GM19463 (cell line): ENCODE data around the gene MAN1A1.
A peak's percentile ranks its signal among the peaks of the same experiment; 100 is the strongest.

Experiments
- ATAC-seq: cut with Tn5 transposase; IDR thresholded peaks from one replicate; pipeline ENCODE4 v1.9.1; 2021; ENCODE audit warnings: mild to moderate bottlenecking, moderate library complexity; ENCODE audit not compliant: unreplicated experiment

Gene MAN1A1

DNA sequence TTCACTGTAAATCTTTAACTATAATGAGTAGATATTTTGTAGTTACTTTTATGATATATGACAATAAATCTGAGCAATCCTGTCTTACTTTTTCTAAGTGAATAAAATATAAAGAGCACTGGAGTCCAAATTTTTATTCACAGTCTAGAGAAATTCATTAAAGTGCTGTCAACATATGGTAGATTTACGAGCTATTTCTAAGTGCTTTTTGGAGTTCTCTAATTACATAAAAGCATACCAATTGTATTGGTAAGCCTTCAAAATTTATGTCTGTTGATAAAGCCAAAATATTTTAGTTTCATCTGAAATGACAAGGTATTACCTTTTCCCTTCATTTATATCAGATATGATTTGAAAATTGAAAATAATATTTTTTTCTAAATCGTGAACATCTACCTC, 75.4 kb downstream of the MAN1A1 start:
- ATAC-seq = no peak

GRCh38 chr6:119273272-119274196, 76.0 kb downstream of the MAN1A1 start:
- no peak for ATAC-seq

DNA sequence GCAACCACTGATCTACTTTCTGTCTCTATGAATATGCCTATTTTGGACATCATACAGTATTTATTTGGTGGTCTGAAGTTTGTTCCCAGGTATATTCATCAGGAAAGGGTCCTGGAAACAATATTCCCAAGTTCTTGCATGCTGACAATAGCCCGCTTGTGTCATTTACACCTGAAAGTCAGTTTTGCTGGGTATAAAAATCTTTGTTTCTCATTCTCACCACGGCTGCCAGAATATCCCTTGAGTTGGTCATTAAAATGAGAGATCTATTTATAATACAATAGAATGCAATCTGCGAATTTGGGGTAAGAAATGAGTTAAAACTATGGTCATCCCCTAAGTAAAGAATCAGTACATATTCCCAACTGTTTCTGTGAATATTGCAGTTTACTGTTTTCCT, 79.0 kb downstream of the MAN1A1 start:
- ATAC-seq = no peak

- no peak for ATAC-seq
These were observed 80.1 kb downstream of the MAN1A1 start for GRCh38 chr6:119269266-119270103.

- ATAC-seq = no peak
These were observed 82.2 kb downstream of the MAN1A1 start for GRCh38 chr6:119267126-119267905.

GRCh38 chr6:119264854-119265397, 84.6 kb downstream of the MAN1A1 start:
- no peak for ATAC-seq

DNA sequence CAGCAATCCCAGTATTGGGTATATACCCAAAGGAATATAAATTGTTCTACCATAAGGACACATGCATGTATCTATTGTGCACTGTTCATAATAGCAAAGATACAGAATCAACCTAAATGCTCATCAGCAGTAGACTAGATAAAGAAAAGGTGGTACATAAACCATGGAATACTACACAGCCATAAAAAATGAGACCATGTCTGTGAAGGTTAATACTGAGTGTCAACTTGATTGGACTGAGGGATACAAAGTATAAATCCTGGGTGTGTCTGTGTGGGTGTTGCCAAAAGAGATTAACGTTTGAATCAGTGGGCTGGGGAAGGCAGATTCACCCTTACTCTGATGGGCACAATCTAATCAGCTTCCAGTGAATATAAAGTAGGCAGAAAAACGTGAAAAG, 86.9 kb downstream of the MAN1A1 start:
- no peak for ATAC-seq

DNA sequence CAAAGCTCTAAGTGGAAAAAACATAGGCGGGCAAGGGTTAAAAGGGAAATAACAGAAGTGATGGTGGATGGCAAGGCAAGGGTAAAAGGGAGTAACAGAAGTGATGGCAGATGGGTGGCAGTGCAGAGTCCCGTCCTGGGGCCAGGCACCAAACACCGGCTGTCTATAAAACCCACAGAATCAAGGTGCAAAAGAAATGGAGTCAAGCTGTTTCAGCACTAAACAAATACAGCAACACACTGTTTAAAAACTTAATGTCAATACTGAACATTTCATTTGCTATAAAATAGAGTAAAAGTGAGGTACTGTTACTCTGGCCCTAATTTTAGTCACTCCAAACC, 87.6 kb downstream of the MAN1A1 start:
- no peak for ATAC-seq

DNA sequence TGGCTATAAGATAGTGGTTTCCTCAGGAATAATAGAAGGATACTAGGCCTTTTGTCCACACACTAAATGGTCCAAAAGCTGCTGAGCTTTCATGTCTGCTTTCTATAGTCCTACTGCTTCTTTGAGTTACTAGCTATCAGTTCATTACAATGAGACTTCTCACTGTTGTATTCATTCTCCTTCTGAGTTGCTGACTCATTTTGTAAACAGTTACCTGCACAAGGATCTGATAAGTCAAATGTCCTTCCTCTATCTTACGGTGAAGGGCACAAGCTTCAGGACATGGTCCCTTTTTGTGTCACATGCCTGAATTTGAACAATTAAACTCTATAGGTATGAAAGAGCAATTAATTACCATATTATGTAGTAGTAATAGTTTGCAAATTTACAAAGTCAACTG, 90.5 kb downstream of the MAN1A1 start:
- ATAC-seq = peak; percentile 83

DNA sequence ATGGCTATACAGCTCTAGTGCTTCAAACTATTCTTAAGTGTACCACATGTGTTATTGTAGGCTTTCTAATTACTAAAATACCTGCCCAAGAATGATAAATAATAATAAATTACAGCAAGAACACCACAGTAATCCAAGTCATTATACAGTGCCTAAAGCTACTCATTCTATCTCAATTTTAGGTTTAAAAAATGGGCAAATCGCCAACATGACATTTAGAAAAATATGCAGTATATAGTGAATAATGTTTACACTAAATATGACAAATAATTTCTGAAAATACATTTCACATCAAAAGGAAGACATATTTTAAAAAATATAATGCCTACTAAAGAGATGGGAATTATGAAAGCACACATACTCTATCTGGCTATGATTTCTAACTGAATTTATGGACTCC, 91.8 kb downstream of the MAN1A1 start:
- ATAC-seq = no peak

- no peak for ATAC-seq
These were observed 92.5 kb downstream of the MAN1A1 start for GRCh38 chr6:119256978-119257462.

DNA sequence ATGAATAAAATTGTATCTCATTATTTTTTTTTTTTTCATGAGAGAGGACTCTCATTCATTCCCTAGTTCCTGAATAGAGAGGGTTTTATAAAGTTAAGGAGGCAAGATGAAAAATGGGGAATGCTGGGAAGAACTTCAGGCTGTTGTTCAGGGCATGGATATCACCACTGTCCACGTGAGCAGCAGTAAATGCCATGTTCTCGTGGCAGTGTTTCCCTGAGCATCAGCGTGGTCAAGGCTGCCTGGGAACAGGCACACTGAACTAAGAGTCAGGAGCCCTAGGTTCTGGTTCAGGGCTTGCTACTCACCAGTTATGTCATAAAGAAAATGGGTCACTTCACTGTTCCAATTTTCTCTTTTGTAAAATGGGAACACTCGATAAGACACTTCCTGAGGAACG, 93.2 kb downstream of the MAN1A1 start:
- ATAC-seq = no peak

DNA sequence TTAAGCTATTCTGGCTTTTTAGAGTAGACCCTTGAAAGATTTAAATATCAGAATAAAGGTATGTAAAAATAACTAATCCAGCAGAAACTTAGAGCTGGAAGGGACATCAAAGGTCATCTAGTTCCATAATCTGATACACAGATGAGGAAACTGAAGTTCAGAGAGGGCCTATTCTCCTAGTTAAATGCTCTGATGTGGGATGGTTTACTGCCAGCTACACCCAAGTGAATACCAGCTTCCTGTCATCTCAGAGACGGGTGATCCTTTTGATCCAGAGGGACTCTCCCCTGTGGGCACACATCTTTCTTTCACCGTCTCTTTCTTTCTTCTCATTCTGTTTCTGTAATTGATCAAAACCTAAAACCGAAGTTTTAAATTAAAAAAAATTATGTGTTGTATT, 94.1 kb downstream of the MAN1A1 start:
- no peak for ATAC-seq

- ATAC-seq = no peak
These were observed 99.5 kb downstream of the MAN1A1 start for GRCh38 chr6:119250036-119250435.

DNA sequence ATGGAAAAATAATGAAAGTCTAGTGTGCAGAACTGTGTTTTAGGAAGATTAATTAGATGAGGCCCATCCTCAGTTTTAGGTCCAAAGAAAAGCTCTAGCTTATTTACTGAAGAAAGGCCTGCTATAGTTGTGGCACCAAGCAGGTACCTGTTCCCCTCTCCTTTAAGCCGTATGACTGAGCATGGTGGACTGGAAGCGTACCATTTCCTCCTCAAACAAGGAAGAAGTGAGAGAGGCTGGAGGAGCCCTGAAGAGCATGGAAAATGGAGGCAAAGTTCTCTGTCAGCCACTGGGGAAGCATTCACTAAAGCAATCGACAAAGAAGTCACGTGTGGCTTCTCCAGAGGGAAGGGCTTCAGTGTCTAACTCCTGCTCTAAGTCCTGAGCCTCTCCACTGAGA, 100.2 kb downstream of the MAN1A1 start:
- ATAC-seq = no peak

GRCh38 chr6:119247504-119247903, 102.1 kb downstream of the MAN1A1 start:
- no peak for ATAC-seq

DNA sequence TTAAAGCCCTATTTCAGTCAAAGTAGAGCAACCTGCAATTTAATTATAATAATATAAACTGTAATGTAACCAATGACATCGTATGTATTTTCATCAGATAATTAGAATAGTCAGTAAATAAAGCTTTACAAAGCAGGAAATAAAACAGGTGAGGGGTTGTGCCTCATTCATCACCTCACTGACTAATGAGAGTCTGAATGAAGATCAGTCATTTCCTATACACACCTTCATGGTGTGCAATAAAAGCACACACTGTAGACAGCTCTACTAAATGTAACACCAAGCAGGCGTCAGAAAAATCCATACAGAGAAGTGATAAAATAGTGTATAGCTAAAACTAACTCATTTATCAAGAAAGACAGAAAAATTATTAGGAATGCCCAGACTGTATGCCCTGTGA, 105.9 kb downstream of the MAN1A1 start:
- no peak for ATAC-seq

DNA sequence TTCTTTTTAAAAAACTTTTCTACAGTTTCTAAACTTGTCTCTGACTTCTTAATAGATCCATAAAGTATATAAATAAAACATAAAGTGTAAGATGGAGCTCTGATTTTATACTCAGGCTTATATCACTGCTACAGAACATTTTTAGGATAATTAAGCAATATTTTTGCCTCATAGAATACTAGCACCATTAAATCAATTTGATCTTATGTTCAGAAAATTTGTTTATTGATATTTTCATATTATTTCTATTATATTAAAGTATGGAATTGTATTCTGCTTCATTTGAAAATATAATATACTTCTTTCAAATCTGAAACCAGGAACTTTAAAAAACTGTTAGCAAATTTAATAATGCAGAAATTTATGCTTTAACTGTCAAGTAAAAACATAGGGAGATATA, 106.5 kb downstream of the MAN1A1 start:
- no peak for ATAC-seq

DNA sequence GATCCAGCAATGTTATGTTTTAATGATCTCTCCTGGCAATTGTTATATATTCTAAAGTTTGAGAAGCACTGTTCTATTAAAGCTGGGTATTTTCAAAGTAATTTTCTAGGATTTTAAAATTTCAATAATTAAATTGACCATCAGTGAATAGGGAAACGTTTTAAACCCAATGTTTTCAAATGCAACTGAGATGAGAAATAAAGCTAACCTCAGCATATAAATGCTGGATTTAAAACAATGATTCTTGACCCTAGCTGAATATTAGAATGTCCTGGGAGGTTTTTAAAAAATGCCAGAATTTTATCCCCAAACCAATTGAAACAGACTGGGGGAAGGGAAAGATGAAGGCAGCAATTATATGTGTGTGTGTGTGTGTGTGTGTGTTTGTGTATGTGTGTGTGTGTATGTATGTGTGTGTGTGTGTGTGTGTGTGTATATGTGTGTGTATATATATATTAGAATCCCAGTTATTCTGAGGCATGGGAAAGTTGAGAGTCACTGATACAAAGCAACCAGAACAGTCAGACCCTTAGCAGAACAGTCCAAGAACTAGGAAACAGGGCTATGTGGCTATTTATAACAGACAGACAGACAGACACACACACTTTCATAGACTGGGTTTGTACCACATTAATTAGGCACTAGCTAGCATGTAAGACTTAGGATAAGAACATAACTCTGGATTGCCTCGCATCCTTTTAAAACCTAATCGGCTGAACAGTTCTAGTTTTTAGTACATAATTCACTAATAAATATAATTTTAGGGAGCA, 107.8 kb downstream of the MAN1A1 start:
- no peak for ATAC-seq

GRCh38 chr6:119241111-119241465, 108.5 kb downstream of the MAN1A1 start:
- ATAC-seq = peak; percentile 77
